ENCODE measurements around the gene CEBPA.
"Not testable (repeated sequence)": the region's sequence is repeated elsewhere in the genome, so short reads cannot be mapped to it uniquely, and the experiment has no call there.

CEBPA gene

GRCh38 chr19:33325920-33326319 lies 23.6 kb upstream of the CEBPA start:
- in situ Hi-C loops (cut with MboI; ENCODE audit: low sequenced_read_pairs): no loop called here

- in situ Hi-C loops (cut with MboI; ENCODE audit: low sequenced_read_pairs): no loop called here
Measured at GRCh38 chr19:33324628-33325027, 22.3 kb upstream of the CEBPA start.

GRCh38 chr19:33323093-33323820 lies 20.9 kb upstream of the CEBPA start:
- in situ Hi-C loops (cut with MboI; ENCODE audit: low sequenced_read_pairs): no loop called here

GRCh38 chr19:33320636-33321035 lies 18.3 kb upstream of the CEBPA start:
- in situ Hi-C loops (cut with MboI; ENCODE audit: low sequenced_read_pairs): no loop called here

GRCh38 chr19:33317991-33318390 lies 15.7 kb upstream of the CEBPA start:
- in situ Hi-C loops (cut with MboI; ENCODE audit: low sequenced_read_pairs): not testable (repeated sequence)

GRCh38 chr19:33317517-33317916 lies 15.2 kb upstream of the CEBPA start:
- in situ Hi-C loops (cut with MboI; ENCODE audit: low sequenced_read_pairs): no loop called here

- in situ Hi-C loops (cut with MboI; ENCODE audit: low sequenced_read_pairs): no loop called here
Measured at GRCh38 chr19:33316541-33317264, 14.4 kb upstream of the CEBPA start.

GRCh38 chr19:33312808-33313207 lies 10.5 kb upstream of the CEBPA start:
- in situ Hi-C loops (cut with MboI; ENCODE audit: low sequenced_read_pairs): not testable (repeated sequence)

GRCh38 chr19:33312065-33312464 lies 9.7 kb upstream of the CEBPA start:
- in situ Hi-C loops (cut with MboI; ENCODE audit: low sequenced_read_pairs): no loop called here

- in situ Hi-C loops (cut with MboI; ENCODE audit: low sequenced_read_pairs): no loop called here
Measured at GRCh38 chr19:33311326-33311682, 9.0 kb upstream of the CEBPA start.

GRCh38 chr19:33310606-33311325 lies 8.4 kb upstream of the CEBPA start:
- in situ Hi-C loops (cut with MboI; ENCODE audit: low sequenced_read_pairs): no loop called here

GRCh38 chr19:33309826-33310225 lies 7.5 kb upstream of the CEBPA start:
- in situ Hi-C loops (cut with MboI; ENCODE audit: low sequenced_read_pairs): loop anchor here (10.0 kb wide), 1 partner anchor 65 kb away; no protein-coding TSS in a partner anchor

GRCh38 chr19:33306853-33307792 lies 4.8 kb upstream of the CEBPA start:
- in situ Hi-C loops (cut with MboI; ENCODE audit: low sequenced_read_pairs): loop anchor here (10.0 kb wide), 1 partner anchor 62 kb away; no protein-coding TSS in a partner anchor

- in situ Hi-C loops (cut with MboI; ENCODE audit: low sequenced_read_pairs): loop anchor here (10.0 kb wide), 1 partner anchor 61 kb away; no protein-coding TSS in a partner anchor
Measured at GRCh38 chr19:33306191-33306590, 3.9 kb upstream of the CEBPA start.

- in situ Hi-C loops (cut with MboI; ENCODE audit: low sequenced_read_pairs): loop anchor here (5.0 to 10.0 kb wide), 2 partner anchors 60 to 82 kb away; no protein-coding TSS in a partner anchor
Measured at GRCh38 chr19:33304760-33305647, 2.7 kb upstream of the CEBPA start.

GRCh38 chr19:33304371-33304759 lies 2.0 kb upstream of the CEBPA start:
- in situ Hi-C loops (cut with MboI; ENCODE audit: low sequenced_read_pairs): loop anchor here (5.0 to 10.0 kb wide), 2 partner anchors 60 to 83 kb away; no protein-coding TSS in a partner anchor

GRCh38 chr19:33303791-33304345 lies 1.5 kb upstream of the CEBPA start:
- in situ Hi-C loops (cut with MboI; ENCODE audit: low sequenced_read_pairs): loop anchor here (5.0 to 10.0 kb wide), 2 partner anchors 59 to 83 kb away; no protein-coding TSS in a partner anchor

- in situ Hi-C loops (cut with MboI; ENCODE audit: low sequenced_read_pairs): loop anchor here (5.0 to 10.0 kb wide), 2 partner anchors 58 to 84 kb away; no protein-coding TSS in a partner anchor
Measured at GRCh38 chr19:33302974-33303790, 848 bp upstream of the CEBPA start.

All from HL-60/S4 treated with retinoic acid at 250 ng/mL for 4 days and 3 days (cell line).